Measurements from ENCODE around the gene TUBB4A.
"Not testable (repeated sequence)": the region's sequence is repeated elsewhere in the genome, so short reads cannot be mapped to it uniquely, and the experiment has no call there.

The TUBB4A gene

DNA sequence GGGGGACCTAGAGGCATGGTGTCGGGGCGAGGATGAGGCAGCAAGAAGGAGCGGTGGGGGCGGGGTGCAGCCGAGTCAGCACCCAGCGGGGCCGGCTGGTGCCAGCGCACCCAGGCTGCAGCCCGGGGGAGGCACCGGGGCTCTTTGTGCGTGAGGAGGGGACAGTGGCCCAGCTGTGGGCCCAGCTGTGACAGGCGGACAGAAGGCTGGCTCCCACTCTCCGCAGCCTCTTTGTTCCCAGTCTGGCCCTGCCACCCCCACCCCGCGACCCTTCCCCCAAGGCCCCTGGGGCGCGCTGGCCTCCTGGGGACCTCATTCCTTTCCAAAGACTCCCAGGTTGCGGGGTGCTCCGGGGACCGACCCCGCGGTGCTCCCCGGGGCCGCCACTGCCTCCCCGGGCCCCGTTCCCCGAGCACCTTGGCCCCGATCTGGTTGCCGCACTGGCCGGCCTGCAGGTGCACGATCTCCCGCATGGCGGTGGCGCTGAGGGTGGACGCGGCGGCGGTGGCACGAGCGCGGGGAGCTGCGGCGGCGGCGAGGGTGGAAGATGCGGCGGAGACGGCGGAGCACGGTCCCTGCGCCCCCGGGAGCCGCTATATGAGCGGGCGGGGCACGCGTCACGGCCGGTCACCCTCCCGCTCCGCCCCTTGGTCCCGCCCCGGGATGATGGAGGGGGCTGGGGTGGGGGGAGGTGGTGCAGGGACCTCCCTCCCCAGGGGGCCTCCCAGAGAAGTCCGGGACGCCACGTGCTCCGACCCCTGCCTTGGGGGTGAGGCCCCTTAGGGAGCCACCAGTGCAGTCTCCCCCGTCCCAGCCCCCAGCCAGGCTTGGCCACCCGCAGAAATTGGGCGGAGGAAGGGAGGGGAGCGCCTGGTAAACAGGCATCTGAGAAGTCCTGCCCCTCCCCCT is at the start of gene TUBB4A:
Gene TUBB4A, minus strand, starts transcription at position 570 of the 909 bp plus-strand sequence. Its CDS starts 97 bp downstream, at position 473.
- DNase-seq (ENCODE audit: low read depth in 2 of 2) = peak in 1 of 2 donors; percentile 11

DNA sequence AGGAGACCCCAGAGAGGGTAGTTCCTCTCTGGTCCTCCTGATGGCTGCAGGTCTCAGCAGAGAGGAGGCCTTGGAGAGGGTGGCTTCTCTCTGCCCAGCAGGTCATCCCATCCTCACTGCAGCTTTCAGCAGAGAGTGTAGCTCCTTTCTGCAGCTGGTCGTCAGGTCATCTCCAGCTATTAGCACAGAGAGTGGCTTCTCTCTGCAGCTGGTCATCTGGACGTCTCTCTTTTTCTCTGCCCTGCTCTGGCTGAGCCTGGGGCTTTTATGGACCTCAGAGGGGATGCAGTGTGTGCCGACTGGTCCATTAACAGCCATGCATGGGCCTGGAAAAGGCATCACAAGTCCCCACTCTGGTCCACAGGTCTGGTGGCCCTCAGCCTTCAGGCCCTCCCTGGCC is 49.0 kb upstream of the TUBB4A start:
- DNase-seq (ENCODE audit: low read depth in 2 of 2) = no peak

DNA sequence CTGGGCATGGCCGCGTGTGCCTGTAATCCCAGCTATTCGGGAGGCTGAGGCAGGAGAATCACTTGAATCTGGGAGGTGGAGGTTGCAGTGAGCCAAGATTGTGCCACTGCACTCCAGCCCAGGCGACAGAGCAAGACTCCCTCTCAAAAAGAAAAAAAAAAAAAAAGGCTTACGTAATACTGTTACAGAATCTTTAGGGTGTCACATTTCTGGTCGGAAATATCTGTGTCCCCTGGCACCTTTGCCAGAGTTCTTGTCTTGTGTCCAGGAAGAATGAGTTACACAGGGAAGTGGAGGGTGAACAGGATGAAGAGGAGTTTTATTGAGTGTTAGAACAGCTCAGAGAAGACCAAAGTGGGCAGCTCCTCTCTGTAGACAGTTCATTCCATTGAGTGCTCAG is 48.6 kb upstream of the TUBB4A start:
- DNase-seq (ENCODE audit: low read depth in 2 of 2) = not testable (repeated sequence)

DNA sequence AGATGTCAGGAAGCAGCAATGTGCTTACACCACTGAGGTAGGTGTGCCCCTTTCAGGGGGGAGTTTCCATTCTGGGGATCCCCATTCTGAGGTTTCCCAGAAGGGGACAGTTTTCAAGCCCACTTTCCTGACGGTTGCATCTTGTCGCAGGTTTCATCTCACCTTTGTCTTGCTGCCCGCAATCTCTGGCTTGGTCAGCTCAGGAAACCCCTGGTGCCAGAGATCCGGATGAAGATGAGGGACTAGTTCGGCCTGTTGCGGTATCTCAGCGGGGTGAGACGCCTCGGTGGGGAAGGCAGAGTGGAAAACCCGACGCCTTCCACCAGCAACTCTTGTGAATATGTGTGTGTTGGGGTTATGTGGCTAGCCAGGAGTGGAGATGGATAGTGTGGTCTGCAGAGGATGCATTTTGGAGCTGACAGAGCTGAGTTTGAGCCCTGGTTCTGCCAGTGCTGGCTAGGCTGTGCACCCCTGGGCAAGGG is 41.8 kb upstream of the TUBB4A start:
- no peak for DNase-seq (ENCODE audit: low read depth in 2 of 2)

DNA sequence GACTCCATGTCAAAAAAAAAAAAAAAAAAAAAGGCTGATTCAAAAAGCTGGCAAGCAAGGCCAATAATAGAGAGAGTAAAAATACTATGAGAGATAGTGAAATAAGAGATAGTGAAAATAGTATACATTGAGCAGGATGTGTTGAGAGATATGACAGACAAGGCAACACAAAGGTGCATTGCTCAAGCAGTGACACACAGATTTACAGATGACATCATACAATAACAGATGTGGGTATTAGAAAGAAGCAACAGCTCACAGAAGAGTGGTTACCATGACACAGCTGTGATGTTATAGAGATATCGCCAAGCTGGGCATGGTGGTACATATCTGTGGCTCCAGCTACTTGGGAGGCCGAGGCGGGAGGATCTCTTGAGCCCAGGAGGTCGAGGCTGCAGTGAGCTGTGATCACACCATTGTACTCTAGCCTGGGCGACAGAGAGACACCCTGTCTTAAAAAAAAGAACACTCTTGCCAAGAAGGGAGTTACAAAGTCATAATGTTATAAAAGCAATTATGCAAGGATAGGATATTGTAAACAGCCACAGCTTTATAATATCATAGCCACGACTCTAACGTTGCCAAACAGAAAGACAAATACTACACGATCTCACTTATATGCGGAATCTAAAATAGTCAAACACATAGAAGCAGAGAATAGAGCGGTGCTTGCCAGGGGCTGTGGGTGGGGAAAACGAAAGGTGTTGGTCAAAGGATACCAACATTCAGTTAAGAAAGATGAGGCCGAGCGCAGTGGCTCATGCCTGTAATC is 39.0 kb upstream of the TUBB4A start:
- DNase-seq (ENCODE audit: low read depth in 2 of 2) = no peak

DNA sequence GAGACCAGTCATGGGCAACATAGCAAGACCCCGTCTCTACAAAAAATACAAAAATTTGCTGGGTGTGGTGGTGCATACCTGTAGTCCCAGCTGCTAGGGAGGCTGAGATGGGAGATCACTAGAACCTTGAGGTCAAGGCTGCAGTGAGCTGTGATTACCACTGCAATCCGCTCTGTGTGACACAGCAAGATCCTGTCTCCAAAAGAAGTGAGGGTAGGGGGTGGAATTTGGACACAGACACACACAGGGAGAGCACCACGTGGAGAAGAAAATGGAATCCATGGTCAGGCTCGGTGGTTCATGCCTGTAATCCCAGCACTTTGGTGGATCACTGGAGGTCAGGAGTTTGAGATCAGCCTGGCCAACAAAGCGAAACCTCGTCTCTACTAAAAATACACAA is 37.4 kb upstream of the TUBB4A start:
- DNase-seq (ENCODE audit: low read depth in 2 of 2) = no peak

DNA sequence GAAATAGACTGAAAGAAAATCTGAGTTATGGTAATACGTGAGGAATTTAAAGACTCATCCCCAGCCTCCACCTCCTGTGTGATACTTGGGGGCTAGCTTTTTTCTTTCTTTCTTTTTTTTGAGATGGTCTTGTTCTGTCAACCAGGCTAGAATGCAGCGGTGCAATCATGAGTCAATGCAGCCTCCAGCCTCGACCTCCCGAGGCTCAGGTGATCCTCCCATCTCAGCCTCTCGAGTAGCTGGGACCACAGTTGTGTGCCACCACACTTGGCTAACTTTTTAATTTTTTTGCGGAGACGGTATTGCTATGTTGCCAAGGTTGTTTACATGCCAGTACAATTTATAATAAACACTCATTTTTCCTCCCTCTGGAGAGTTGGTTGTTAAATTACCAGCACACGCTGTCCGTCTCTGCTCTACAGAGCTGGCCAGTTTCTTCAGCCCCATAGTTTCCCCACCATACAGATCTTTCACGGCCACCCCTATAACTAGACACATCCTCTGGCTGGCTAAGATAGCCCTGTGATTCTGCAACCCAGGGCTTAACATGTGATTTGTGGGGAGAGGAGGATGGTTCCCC is 33.5 kb upstream of the TUBB4A start:
- no peak for DNase-seq (ENCODE audit: low read depth in 2 of 2)

DNA sequence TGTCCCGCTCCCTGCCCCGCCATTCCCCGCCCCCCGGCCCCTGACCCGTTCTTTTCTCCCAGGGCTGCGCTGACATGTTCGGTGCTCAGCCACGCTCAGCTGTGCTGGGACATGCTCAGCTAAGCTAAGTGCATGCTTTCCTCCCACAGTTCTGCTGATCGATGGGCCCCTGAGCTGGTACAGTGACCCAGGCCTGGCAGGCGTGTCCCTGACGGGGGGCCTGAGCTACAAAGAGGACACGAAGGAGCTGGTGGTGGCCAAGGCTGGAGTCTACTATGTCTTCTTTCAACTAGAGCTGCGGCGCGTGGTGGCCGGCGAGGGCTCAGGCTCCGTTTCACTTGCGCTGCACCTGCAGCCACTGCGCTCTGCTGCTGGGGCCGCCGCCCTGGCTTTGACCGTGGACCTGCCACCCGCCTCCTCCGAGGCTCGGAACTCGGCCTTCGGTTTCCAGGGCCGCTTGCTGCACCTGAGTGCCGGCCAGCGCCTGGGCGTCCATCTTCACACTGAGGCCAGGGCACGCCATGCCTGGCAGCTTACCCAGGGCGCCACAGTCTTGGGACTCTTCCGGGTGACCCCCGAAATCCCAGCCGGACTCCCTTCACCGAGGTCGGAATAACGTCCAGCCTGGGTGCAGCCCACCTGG is 32.5 kb upstream of the TUBB4A start:
- no peak for DNase-seq (ENCODE audit: low read depth in 2 of 2)

DNA sequence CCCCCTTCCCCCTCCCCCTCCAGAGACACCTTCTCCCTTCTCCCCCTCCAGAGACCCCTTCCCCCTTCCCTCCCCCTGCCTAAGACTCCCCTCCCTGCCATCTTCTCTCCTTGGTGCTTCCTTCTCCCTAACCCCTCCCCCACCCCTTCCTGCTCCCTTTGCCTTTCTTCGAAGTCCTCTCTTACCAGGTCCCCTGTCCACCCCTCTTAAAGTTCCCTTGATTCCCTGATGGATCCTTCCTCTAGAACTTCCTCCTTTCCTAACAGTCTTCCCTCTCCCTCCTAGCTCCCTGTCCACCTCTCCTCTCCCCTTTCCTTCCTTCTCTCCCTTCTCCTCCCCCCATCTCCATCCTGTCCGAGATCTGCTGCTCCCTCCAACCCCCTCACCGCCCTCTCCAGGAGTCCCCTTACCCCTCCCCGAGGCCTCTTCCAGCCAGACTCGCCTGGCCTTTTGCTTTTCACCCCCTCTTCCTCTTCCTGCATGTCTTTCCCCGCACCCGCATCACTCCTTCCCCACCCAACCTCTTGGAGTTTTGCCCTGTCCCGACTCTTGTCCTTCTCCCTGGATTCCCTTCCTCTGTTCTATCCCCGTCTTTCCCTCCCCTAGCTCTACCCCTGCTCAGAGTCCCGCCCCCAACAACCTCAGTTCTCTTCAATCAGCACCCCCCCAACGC is 31.8 kb upstream of the TUBB4A start:
- no peak for DNase-seq (ENCODE audit: low read depth in 2 of 2)

DNA sequence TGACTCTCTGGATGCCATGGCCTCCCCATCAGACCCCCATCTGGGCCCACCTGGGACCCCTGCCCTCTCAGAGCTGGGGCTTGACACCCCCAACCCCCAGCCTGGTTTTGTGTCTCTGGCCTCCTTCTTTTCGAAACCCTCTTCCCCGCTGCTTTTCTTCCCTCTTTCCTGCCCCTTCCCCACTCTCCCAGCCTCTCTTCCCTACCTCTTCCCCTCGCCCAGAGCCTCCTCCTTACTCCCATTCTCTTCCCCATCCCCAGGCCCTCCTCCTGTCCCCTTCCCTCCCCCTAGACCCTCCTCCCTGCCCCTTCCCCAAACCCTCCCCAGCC is 30.9 kb upstream of the TUBB4A start:
- DNase-seq (ENCODE audit: low read depth in 2 of 2) = no peak

DNA sequence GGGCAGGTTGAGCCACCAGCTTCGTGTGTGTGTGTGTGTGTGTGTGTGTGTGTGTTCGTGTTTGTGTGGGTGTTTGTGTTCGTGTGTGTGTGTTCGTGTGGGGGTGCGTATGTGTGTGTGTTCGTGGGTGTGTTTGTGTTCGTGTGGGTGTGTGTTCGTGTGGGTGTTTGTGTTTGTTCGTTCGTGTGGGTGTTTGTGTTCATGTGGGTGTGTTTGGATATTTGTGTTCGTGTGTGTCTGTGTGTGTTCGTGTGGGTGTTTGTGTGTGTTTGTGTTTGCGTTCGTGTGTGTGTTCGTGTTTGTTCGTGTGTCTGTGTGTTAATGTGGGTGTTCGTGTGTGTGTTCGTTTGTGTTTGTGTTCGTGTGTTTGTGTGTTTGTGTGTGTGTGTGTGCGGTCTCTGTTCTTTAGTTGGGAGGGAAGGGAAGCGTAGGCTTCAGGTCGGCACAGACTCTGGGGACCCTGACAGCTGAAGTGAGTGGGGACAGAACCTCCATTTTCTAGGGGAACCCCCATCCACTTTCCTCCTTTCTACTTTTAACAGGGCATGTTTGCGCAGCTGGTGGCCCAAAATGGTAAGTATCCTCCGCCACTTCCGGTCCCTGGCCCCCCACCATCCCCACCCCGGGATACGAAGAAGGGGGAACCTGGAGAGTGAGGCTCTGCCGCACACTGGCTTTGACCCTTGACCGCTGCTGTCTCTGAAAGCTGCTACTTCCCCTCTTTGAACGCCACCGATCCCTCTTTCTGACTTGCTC is 30.3 kb upstream of the TUBB4A start:
- no peak for DNase-seq (ENCODE audit: low read depth in 2 of 2)

DNA sequence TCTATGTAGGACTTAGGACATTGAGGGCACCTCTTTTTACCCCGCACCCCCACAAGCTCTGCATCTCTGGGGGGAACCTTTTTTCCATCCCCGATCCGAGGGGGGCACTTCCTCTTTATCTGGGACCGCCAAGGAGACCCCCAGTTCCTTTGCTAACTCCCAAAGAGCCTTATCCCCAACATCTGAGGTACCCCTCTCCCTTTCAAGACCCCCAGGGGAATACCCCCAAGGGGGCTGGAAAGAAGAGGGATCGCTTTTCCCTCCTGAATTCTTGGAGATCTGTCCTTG is 29.8 kb upstream of the TUBB4A start:
- no peak for DNase-seq (ENCODE audit: low read depth in 2 of 2)

DNA sequence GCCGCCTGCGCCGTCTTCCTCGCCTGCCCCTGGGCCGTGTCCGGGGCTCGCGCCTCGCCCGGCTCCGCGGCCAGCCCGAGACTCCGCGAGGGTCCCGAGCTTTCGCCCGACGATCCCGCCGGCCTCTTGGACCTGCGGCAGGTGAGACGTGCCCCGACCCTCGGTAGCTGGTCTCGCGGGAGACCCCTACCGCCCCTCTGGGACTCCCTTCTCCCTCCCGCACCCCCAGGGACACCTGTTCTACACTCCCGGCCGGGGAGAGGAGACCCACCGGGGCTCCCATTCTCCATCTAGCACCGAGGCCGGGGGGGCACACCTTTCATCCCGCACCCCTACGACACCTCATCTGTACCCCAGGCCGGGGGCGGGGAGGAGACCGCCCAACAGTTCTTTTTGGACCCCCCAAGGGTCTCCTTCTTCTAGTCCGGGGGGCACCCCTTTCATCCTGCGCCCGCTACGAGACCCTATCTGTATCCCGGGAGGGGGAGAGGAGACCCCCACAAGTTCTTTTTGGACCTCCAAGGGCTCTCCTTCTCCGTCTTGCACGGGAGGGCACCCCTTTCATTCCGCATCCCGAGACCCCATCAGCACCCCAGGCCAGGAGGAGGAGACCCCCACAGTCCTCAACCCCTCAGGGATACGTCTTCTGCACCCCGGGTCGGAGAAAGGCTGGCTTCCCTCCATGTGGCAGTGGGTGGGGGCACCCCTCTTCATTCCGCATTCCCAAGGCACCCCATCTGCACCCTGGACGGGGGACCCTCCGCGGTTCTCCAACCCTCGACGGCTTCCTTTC is 29.2 kb upstream of the TUBB4A start:
- DNase-seq (ENCODE audit: low read depth in 2 of 2) = no peak

DNA sequence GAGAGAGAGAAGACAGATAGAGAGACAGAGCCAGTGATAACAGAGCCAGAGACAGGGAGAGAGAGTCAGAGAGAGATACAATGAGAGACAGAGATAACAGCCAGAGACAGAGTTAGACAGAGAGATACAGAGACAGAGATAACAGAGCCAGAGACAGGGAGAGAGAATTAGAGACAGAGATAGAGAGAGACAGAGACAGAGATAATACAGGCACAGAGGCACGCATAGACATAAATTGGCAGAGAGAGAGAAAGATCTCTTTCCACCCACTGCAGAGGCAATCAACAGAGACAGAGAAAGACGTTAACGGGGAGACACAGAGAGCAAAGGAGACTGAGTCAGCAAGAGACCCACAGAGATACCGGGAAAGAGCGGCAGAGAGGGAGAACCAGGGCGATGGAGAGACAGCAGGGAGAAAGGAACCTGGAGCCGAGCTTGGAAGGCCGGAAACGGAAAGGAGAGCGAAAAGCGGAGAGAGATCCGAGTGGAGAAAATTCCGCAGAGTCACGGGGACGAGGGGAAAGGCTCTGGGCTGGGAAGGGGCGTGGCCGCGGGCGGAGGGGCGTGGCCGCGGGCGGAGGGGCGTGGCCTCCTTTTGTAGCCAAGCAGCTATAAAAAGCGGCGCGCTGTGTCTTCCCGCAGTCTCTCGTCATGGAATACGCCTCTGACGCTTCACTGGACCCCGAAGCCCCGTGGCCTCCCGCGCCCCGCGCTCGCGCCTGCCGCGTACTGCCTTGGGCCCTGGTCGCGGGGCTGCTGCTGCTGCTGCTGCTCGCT is 28.5 kb upstream of the TUBB4A start, which contains the start of gene TNFSF9:
Gene TNFSF9, plus strand, starts transcription at position 641 of the 777 bp plus-strand sequence. Its CDS starts 11 bp downstream, at position 652.
- peak; percentile 71 to 73 for DNase-seq (ENCODE audit: low read depth in 2 of 2)

DNA sequence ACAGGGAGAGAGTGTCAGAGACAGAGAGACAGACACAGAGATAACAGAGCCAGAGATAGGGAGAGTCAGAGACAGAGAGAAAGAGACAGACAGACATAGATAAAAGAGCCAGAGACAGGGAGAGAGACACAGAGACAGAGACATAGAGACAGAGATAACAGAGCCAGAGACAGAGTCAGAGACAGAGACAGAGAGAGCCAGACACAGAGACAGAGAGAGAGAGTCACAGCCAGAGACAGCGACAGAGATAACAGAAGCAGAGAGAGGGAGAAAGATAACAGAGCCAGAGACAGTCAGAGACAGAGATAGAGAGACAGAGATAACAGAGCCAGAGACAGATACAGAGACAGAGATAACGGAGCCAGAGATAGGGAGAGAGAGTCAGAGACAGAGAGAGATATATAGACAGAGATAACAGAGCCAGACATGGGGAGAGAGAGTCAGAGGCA is 27.9 kb upstream of the TUBB4A start:
- no peak for DNase-seq (ENCODE audit: low read depth in 2 of 2)

DNA sequence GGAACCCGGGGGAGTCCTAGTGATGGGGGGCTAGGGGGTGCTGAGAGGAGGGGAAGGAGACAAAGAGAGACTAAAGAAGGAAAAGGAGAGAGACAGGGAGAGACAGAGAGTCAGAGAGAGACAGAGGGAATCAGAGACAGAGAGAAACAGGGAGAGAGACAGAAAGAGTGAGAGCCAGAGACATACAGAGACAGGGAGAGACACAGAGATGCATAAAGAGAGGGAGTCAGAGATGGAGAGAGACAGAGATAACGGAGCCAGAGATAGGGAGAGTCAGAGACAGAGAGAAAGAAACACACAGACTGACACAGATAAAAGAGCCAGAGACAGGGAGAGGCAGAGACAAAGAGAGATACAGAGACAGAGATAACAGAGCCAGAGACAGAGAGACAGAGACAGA is 27.2 kb upstream of the TUBB4A start:
- DNase-seq (ENCODE audit: low read depth in 2 of 2) = no peak

DNA sequence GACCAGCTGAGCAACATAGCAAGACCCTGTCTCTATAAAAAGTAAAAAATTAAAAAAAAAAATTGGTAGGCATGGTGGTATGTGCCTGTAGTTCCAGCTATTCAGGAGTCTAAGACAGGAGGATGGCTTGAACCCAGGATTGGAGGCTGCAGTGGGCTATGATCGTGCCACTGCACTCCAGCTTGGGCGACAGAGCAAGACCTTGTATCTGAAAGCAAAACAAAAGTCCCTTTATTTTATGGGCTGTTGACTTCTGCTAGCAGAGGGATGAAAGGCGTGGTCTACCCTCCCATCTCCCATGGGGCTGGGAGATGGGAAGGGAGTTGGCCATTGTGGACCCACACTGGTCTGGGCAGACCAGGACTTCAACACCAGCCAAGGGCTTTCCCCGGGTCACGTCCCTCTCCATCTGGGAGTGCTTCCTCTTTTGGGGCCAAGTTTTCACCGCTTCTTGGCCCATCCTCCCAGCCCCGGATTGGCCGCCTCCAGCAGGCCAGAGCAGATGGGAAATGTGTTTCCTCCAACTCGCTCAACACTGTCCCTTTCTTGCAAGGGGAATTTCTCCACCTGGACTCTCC is 26.5 kb upstream of the TUBB4A start:
- no peak for DNase-seq (ENCODE audit: low read depth in 2 of 2)

DNA sequence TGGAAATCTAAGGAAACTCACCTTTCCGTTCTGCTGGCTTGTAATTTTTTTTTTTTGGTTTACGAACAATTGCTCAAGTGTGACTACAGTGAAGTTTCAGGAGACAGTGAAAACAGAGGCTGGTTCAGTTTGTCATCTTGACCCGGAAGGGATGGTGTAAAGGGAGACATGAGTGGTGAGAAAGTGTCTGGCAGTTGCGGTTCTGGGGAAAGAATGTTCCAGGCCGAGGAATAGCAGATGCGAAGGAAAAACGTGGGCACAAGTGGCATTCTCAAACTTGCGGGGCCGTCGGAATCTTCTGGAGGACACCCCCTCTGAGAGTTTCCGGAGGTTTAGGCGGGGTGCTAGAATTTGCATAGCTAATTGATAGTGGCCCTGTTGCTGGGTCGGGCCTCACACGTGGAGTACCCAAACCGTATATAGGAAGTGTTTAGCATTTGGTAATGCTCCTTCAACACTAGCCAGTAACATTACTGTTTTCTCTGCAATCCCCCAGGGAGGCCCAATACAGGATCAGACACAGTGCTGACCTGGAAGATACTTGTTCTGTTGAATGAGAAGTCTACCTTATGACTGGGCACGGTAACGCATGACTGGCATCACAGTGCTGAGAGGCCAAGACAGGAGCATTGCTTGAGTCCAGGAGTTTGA is 25.9 kb upstream of the TUBB4A start:
- no peak for DNase-seq (ENCODE audit: low read depth in 2 of 2)

All from stimulated activated CD8-positive, alpha-beta memory T cell treated with anti-CD3 and anti-CD28 coated beads, Interleukin-2, amount 100 ng/mL, for 1 hour (primary cell).